ENCODE data around the gene TUG1.

Gene TUG1

GRCh38 chr22:30982512-30982911 is 13.4 kb downstream of the TUG1 start:
- DNase-seq (ENCODE audit: low read depth) = no peak
- TF ChIP-seq CTCF (conservative IDR thresholded peaks at IDR 0.05; ENCODE audit: low read depth, low read length) = no peak
- H3K4me3 ChIP-seq (ENCODE audit: low read depth, low read length) = no peak overlapping the region

- no peak for TF ChIP-seq CTCF (conservative IDR thresholded peaks at IDR 0.05; ENCODE audit: low read depth, low read length)
- no peak for DNase-seq (ENCODE audit: low read depth)
Measured at GRCh38 chr22:30984317-30984716, 15.3 kb downstream of the TUG1 start.

DNA sequence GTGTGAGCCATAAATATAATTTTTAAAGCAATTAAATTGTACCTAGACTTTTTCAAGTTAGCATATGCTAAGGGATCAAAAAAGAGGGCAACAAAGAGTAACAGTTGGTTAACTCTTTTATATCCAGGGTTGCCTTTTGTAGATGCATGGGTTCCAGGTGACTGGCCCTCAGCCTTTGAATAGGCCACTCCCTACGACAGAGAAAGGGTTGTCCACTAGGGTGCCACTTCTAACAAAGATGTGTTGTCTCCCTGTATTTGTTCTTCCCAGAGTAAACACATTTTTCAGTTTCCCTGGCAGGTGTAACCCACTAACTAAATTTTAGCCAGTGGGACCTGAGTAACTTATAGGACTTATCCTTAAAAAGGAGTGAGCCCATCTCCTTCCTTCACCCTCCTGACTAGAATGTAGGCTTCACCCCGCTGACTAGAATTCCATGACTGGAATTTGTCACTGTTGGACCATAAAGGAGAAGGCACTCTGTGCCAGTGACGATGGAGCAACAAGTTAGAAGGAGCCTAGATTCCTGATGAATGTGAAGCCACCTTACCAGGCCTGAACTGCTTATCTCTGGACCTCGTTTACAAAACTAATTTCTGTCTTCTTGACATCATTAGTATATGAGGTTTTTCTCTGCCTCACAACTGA is 16.6 kb downstream of the TUG1 start:
- DNase-seq (ENCODE audit: low read depth) = no peak
- no peak for TF ChIP-seq CTCF (conservative IDR thresholded peaks at IDR 0.05; ENCODE audit: low read depth, low read length)

More at GRCh38 chr22:30984317-30984716, 15.3 kb downstream of the TUG1 start:
- H3K4me3 ChIP-seq (ENCODE audit: low read depth, low read length) = no peak overlapping the region

GRCh38 chr22:30989474-30989873 is 20.4 kb downstream of the TUG1 start:
- no peak overlapping the region for H3K4me3 ChIP-seq (ENCODE audit: low read depth, low read length)
- no peak for TF ChIP-seq CTCF (conservative IDR thresholded peaks at IDR 0.05; ENCODE audit: low read depth, low read length)
- DNase-seq (ENCODE audit: low read depth) = no peak

More for the DNA sequence above, 16.6 kb downstream of the TUG1 start:
- H3K4me3 ChIP-seq (ENCODE audit: low read depth, low read length) = no peak overlapping the region

- H3K4me3 ChIP-seq (ENCODE audit: low read depth, low read length) = no peak overlapping the region
- DNase-seq (ENCODE audit: low read depth) = no peak
- TF ChIP-seq CTCF (conservative IDR thresholded peaks at IDR 0.05; ENCODE audit: low read depth, low read length) = no peak
Measured at GRCh38 chr22:30990690-30991089, 21.6 kb downstream of the TUG1 start.

DNA sequence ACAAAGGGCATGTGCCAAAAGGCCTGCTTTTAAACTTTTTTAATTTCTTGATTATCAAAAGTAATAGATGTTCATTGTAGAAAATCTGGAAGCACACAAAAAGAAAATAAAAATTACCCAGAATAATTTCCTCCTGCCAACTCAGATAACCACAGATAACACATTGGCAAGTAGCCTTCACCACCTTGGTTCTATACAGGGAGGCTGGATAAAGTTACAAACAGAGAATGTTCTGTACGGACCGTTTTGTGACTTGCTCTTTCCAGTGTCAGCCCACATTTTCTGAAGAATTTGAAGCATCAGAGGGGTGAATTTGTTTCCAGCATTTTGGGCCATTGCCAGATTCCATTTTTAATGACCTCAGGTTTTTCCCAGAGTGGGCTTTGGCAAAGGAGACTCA is 23.5 kb downstream of the TUG1 start:
- H3K4me3 ChIP-seq (ENCODE audit: low read depth, low read length) = no peak overlapping the region
- no peak for TF ChIP-seq CTCF (conservative IDR thresholded peaks at IDR 0.05; ENCODE audit: low read depth, low read length)

DNA sequence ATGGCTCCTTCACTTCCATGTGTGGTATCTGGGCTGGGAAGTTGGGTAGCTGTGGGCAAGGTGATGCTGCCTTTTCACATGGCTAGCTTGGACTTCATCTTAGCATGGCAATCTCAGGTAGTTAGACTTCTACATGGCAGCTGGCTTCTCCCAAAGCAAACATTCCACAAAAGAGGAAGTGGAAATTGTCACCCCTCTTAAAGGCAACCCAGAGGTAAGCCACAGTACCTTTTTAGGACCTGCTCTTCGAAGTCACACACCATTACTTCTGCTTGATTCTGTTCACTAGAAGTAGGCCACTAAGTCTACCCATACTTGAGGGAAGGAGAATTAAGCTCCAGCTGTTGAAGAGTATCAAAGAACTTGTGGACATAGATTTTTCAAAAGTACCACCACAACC is 25.9 kb downstream of the TUG1 start:
- no peak for TF ChIP-seq CTCF (conservative IDR thresholded peaks at IDR 0.05; ENCODE audit: low read depth, low read length)
- DNase-seq (ENCODE audit: low read depth) = no peak
- no peak overlapping the region for H3K4me3 ChIP-seq (ENCODE audit: low read depth, low read length)

More for the DNA sequence above, 23.5 kb downstream of the TUG1 start:
- no peak for DNase-seq (ENCODE audit: low read depth)

All from choroid plexus epithelial cell (primary cell).